K562 (cell line): ENCODE data around the gene INTS6L. TPM values are rescaled to one million over a fixed set of nuclear protein-coding genes. Genes with fewer than 3 reads are reported as not detected.

ENCODE experiments used
- CEBPG ChIP-seq, 3 experiments: fragments of 200-800 bp in 1 of 3; sonication (Bioruptor generic) in 1 of 3; sonication (generic) in 1 of 3; formaldehyde crosslinking in 1 of 3; IDR thresholded peaks in 2 of 3; conservative IDR thresholded peaks in 1 of 3; 2 replicates each; pipeline versions ENCODE4 v1.6.1 to v1.8.0; 2016 to 2022; ENCODE audit warnings: missing compliant biosample characterization in 2 of 3, missing genetic modification characterization in 2 of 3, mild to moderate bottlenecking in 1 of 3, missing genetic modification reagents in 1 of 3
- ESRRB ChIP-seq: fragments of 250-450 bp; sonication (Bioruptor Pico); IDR thresholded peaks from 2 replicates; pipeline ENCODE4 v1.5.0; 2020; ENCODE audit warnings: mild to moderate bottlenecking, moderate library complexity, borderline replicate concordance
- ETS2 ChIP-seq: IDR thresholded peaks from 2 replicates; pipeline ENCODE4 v1.6.1; 2016; ENCODE audit warnings: borderline replicate concordance, missing genetic modification characterization, mild to moderate bottlenecking, moderate library complexity, missing compliant biosample characterization; ENCODE audit not compliant: poor library complexity, severe bottlenecking
- FUS ChIP-seq: fragments of 200-400 bp; formaldehyde crosslinking; optimal IDR thresholded peaks from 2 replicates; pipeline ENCODE3; 2017; ENCODE audit warnings: low read depth, low read length
- JUN ChIP-seq, 2 experiments: sonication (generic) in 1 of 2; formaldehyde crosslinking in 1 of 2; IDR thresholded peaks; 2 replicates each; pipeline versions ENCODE4 v1.6.1 to v1.8.0; 2012 to 2022; ENCODE audit warnings: borderline replicate concordance in 2 of 2, mild to moderate bottlenecking in 2 of 2, improper control_type of control experiment in 1 of 2, low read depth in 1 of 2, low read length in 1 of 2, missing genetic modification reagents in 1 of 2
- MCM3 ChIP-seq: fragments of 450-650 bp; IDR thresholded peaks from 2 replicates; pipeline ENCODE4 v1.6.1; 2016
- PYGO2 ChIP-seq: fragments of 450-650 bp; IDR thresholded peaks from 2 replicates; pipeline ENCODE4 v1.6.1; 2016; ENCODE audit warnings: mild to moderate bottlenecking, missing genetic modification characterization, moderate library complexity, missing compliant biosample characterization
- SMAD1 ChIP-seq: fragments of 150-350 bp; IDR thresholded peaks from 2 replicates; pipeline ENCODE4 v1.6.1; 2014; ENCODE audit warnings: low read length, low read depth; ENCODE audit not compliant: partially characterized antibody
- SMAD2 ChIP-seq: fragments of 150-350 bp; IDR thresholded peaks from 2 replicates; pipeline ENCODE4 v1.6.1; 2014; ENCODE audit warnings: low read depth, mild to moderate bottlenecking, low read length
- TBP ChIP-seq: optimal IDR thresholded peaks from 2 replicates; pipeline ENCODE3; 2011; ENCODE audit warnings: low read depth, low read length, improper control_type of control experiment
- YBX1 ChIP-seq: fragments of 450-650 bp; IDR thresholded peaks from 2 replicates; pipeline ENCODE4 v1.7.1; 2016; ENCODE audit warnings: mild to moderate bottlenecking
- ZBTB17 ChIP-seq: fragments of 450-650 bp; formaldehyde crosslinking; IDR thresholded peaks from 2 replicates; pipeline ENCODE4 v1.4.0; 2020; ENCODE audit warnings: mild to moderate bottlenecking
- polyA plus RNA-seq, 8 experiments: library from polyadenylated mRNA; depleted of rRNA in 4 of 8; stranded (reverse) in 5 of 8; unstranded in 3 of 8; fragments of >200 nt; fragmentation: Nextera tagmentation in 2 of 8; fragmentation: Illumina TruSeq in 1 of 8; extraction: Ambion mirVana in 2 of 8; extraction: Trizol in 1 of 8; gene quantifications; 2 replicates each; pipeline versions ENCODE4 v1.2.1 to v1.2.3, GENCODE V29; 2011 to 2014; ENCODE audit warnings: inconsistent platforms in 1 of 8, missing spikeins in 1 of 8
- total RNA-seq, 7 experiments: library from RNA; depleted of rRNA in 6 of 7; stranded (reverse); fragments of >200 nt in 6 of 7; fragmentation: Illumina TruSeq in 2 of 7; extraction: Trizol in 2 of 7; gene quantifications; 2 replicates each; pipeline versions ENCODE4 v1.2.1 to v1.2.3, GENCODE V29; 2011 to 2021; ENCODE audit warnings: low replicate concordance in 1 of 7
- TF ChIP-seq, protein P1 (sequence below): fragments of 450-650 bp; IDR thresholded peaks from 2 replicates; pipeline ENCODE4 v1.6.1; 2017; ENCODE audit warnings: antibody characterized with exemption
- TF ChIP-seq, protein P2 (sequence below): sonication (generic); formaldehyde crosslinking; IDR thresholded peaks from 2 replicates; pipeline ENCODE4 v1.8.1; 2023; ENCODE audit warnings: missing genetic modification reagents, mild to moderate bottlenecking, borderline replicate concordance
- TF ChIP-seq, protein P3 (sequence below): fragments of 450-650 bp; conservative IDR thresholded peaks from 2 replicates; pipeline ENCODE4 v1.6.1; 2016; ENCODE audit warnings: missing genetic modification characterization, low read depth, mild to moderate bottlenecking, missing compliant biosample characterization, moderate library complexity

INTS6L gene
- total and polyA plus RNA-seq, 9 of the 15 experiments (the other 6 are each of a cell fraction or from before 2014, with no cell fraction given): 6.1 to 44.9 (median 21.9) TPM

DNA sequence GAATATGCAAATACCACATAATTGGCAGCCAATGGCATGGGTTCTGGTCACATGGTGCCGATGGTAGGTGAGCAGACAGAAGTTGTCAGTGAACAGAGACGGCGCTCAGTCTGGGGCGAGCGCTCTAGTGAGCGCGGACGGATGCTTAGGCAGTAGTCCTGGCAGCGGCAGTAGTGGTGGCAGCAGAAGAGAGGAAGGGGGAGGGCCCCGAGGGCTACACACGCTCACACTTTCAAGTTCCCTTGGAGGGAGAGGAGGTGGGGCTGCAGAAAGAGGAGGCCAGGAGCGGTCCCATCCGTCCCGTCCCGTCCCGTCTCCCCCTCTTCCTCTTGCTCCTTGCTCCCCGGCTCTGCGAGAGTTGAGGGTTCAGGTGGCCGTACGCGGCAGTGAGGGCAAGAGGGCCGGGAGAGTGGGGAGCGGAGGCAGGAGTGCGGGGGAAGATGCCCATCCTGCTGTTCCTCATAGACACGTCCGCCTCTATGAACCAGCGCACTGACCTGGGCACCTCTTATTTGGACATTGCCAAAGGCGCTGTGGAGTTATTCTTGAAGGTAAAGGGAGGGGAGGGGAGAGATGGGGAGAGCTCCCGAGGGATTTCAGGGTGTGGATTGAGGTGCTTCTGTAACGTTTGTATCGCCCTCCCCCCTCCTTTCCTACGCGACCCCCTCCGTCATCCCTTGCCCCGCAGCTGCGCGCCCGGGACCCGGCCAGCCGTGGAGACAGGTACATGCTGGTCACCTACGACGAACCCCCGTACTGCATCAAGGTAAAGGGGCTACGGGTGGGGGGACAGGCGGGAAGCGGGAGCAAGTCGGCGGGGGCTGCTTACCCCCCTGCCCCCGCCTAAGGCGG lies at the start of gene INTS6L (continued):
- TF ChIP-seq PYGO2 (tag) (no peak), ZBTB17 (CRISPR knock-in tag) (no peak), YBX1 (no peak), ESRRB (CRISPR knock-in tag) (no peak), SMAD1 (peak; percentile 21), CEBPG (CRISPR knock-in tag; IDR thresholded peaks at IDR 0.05) (no peak), CEBPG (tag; conservative IDR thresholded peaks at IDR 0.05 in 1 of 2, IDR thresholded peaks at IDR 0.05 in 1 of 2) (no peak), SMAD2 (no peak), FUS (no peak), TBP (peak; percentile 96), JUN (IDR thresholded peaks at IDR 0.05; ENCODE audit: borderline replicate concordance, low read depth, low read length) (peak; percentile 46; the same call in 1 of the 2 replicates), JUN (CRISPR knock-in tag; IDR thresholded peaks at IDR 0.05; ENCODE audit: borderline replicate concordance) (no peak), ETS2 (no peak), MCM3 (no peak)
- TF ChIP-seq, protein P1, sequence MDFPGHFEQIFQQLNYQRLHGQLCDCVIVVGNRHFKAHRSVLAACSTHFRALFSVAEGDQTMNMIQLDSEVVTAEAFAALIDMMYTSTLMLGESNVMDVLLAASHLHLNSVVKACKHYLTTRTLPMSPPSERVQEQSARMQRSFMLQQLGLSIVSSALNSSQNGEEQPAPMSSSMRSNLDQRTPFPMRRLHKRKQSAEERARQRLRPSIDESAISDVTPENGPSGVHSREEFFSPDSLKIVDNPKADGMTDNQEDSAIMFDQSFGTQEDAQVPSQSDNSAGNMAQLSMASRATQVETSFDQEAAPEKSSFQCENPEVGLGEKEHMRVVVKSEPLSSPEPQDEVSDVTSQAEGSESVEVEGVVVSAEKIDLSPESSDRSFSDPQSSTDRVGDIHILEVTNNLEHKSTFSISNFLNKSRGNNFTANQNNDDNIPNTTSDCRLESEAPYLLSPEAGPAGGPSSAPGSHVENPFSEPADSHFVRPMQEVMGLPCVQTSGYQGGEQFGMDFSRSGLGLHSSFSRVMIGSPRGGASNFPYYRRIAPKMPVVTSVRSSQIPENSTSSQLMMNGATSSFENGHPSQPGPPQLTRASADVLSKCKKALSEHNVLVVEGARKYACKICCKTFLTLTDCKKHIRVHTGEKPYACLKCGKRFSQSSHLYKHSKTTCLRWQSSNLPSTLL: no peak
- TF ChIP-seq, protein P2, sequence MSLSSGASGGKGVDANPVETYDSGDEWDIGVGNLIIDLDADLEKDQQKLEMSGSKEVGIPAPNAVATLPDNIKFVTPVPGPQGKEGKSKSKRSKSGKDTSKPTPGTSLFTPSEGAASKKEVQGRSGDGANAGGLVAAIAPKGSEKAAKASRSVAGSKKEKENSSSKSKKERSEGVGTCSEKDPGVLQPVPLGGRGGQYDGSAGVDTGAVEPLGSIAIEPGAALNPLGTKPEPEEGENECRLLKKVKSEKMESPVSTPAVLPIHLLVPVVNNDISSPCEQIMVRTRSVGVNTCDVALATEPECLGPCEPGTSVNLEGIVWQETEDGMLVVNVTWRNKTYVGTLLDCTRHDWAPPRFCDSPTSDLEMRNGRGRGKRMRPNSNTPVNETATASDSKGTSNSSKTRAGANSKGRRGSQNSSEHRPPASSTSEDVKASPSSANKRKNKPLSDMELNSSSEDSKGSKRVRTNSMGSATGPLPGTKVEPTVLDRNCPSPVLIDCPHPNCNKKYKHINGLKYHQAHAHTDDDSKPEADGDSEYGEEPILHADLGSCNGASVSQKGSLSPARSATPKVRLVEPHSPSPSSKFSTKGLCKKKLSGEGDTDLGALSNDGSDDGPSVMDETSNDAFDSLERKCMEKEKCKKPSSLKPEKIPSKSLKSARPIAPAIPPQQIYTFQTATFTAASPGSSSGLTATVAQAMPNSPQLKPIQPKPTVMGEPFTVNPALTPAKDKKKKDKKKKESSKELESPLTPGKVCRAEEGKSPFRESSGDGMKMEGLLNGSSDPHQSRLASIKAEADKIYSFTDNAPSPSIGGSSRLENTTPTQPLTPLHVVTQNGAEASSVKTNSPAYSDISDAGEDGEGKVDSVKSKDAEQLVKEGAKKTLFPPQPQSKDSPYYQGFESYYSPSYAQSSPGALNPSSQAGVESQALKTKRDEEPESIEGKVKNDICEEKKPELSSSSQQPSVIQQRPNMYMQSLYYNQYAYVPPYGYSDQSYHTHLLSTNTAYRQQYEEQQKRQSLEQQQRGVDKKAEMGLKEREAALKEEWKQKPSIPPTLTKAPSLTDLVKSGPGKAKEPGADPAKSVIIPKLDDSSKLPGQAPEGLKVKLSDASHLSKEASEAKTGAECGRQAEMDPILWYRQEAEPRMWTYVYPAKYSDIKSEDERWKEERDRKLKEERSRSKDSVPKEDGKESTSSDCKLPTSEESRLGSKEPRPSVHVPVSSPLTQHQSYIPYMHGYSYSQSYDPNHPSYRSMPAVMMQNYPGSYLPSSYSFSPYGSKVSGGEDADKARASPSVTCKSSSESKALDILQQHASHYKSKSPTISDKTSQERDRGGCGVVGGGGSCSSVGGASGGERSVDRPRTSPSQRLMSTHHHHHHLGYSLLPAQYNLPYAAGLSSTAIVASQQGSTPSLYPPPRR (CRISPR knock-in tag): no peak
- TF ChIP-seq, protein P3, sequence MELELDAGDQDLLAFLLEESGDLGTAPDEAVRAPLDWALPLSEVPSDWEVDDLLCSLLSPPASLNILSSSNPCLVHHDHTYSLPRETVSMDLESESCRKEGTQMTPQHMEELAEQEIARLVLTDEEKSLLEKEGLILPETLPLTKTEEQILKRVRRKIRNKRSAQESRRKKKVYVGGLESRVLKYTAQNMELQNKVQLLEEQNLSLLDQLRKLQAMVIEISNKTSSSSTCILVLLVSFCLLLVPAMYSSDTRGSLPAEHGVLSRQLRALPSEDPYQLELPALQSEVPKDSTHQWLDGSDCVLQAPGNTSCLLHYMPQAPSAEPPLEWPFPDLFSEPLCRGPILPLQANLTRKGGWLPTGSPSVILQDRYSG (tag): no peak
